H1 (cell line): Measurements from ENCODE around the gene TNPO2. TPM values are rescaled to one million over a fixed set of nuclear protein-coding genes. Genes with fewer than 3 reads are reported as not detected.

Experiments used
- CTCF ChIA-PET: fragments of 300-600 bp; sonication (Branson Sonifier 250); formaldehyde crosslinking; loops from one replicate; lab custom pipeline; 2021; ENCODE audit not compliant: partially characterized antibody; lab: Charles Lee
- POLR2A ChIA-PET: fragments of 300-600 bp; sonication (Branson Sonifier 250); formaldehyde crosslinking; loops from one replicate; lab custom pipeline; 2021; ENCODE audit warnings: inconsistent platforms; ENCODE audit not compliant: partially characterized antibody; lab: Charles Lee
- DNase-seq, 2 experiments: peaks; one replicate each; pipeline versions ENCODE4 v3.0.0 to v3.0.0-alpha.2; 2010 to 2022; ENCODE audit warnings: low spot score in 2 of 2, low read depth in 1 of 2, mixed read lengths in 1 of 2
- FAIRE-seq: peaks from 2 replicates; lab custom pipeline; 2011; peaks lifted over from hg19 to GRCh38; lab: Jason Lieb, UNC
- H2AFZ ChIP-seq: 2 replicates; pipeline ENCODE4 v1.8.1; 2012; ENCODE audit warnings: low read length, inconsistent platforms
- H2AK5ac ChIP-seq: 2 replicates; pipeline ENCODE4 v1.6.1; 2013; ENCODE audit warnings: low read depth, low read length
- H2BK120ac ChIP-seq: replicated peaks from 2 replicates; pipeline ENCODE3; 2013; ENCODE audit warnings: low read depth, low read length, inconsistent platforms
- H2BK12ac ChIP-seq: 2 replicates; pipeline ENCODE4 v1.6.1; 2013; ENCODE audit warnings: low read depth, low read length
- H2BK15ac ChIP-seq: 2 replicates; pipeline ENCODE4 v1.6.1; 2013; ENCODE audit warnings: low read length
- H2BK20ac ChIP-seq: 2 replicates; pipeline ENCODE4 v1.6.1; 2013; ENCODE audit warnings: low read length
- H2BK5ac ChIP-seq: 2 replicates; pipeline ENCODE4 v1.6.1; 2013; ENCODE audit warnings: low read depth, low read length
- H3K14ac ChIP-seq: 2 replicates; pipeline ENCODE4 v1.6.1; 2013; ENCODE audit warnings: inconsistent platforms; ENCODE audit not compliant: insufficient read length
- H3K18ac ChIP-seq: 2 replicates; pipeline ENCODE4 v1.6.1; 2013; ENCODE audit warnings: low read length; ENCODE audit errors: extremely low read depth
- H3K23ac ChIP-seq: 2 replicates; pipeline ENCODE4 v1.6.1; 2013; ENCODE audit warnings: inconsistent platforms; ENCODE audit not compliant: insufficient read length
- H3K23me2 ChIP-seq: 2 replicates; pipeline ENCODE4 v1.6.1; 2013; ENCODE audit warnings: low read depth, low read length
- H3K27ac ChIP-seq: 2 replicates; pipeline ENCODE4 v1.6.1; 2011; ENCODE audit warnings: low read depth, low read length, inconsistent platforms
- H3K27me3 ChIP-seq, 4 experiments: replicated peaks in 1 of 4; 1 replicate in 1 of 4; 2 replicates in 3 of 4; pipeline versions ENCODE4 v1.6.1 to v1.8.1; 2011 to 2013; ENCODE audit warnings: low read length in 3 of 4, mild to moderate bottlenecking in 3 of 4, inconsistent platforms in 2 of 4, mixed read lengths in 2 of 4, moderate library complexity in 1 of 4; ENCODE audit not compliant: control insufficient read depth in 3 of 4, insufficient read depth in 3 of 4; ENCODE audit errors: extremely low read depth in 1 of 4
- H3K36me3 ChIP-seq, 4 experiments: 2 replicates each; pipeline versions ENCODE4 v1.6.1 to v1.8.1; 2011 to 2013; ENCODE audit warnings: mild to moderate bottlenecking in 4 of 4, low read length in 3 of 4, moderate library complexity in 2 of 4, control low read depth in 1 of 4, inconsistent platforms in 1 of 4; ENCODE audit not compliant: insufficient read depth in 4 of 4, control insufficient read depth in 2 of 4
- H3K4ac ChIP-seq: replicated peaks from 2 replicates; pipeline ENCODE3; 2013; ENCODE audit warnings: low read length, low read depth, mixed read lengths, inconsistent platforms; ENCODE audit not compliant: insufficient read length
- H3K4me1 ChIP-seq, 4 experiments: replicated peaks in 1 of 4; 1 replicate in 1 of 4; 2 replicates in 3 of 4; pipeline versions ENCODE4 v1.6.1 to v1.8.1; 2011 to 2013; ENCODE audit warnings: low read length in 3 of 4, inconsistent platforms in 2 of 4, mixed read lengths in 1 of 4; ENCODE audit not compliant: insufficient read depth in 4 of 4, control insufficient read depth in 3 of 4
- H3K4me2 ChIP-seq, 2 experiments: 2 replicates each; pipeline versions ENCODE4 v1.6.1 to v1.8.1; 2011 to 2013; ENCODE audit warnings: low read depth in 2 of 2, low read length in 2 of 2, control low read depth in 1 of 2, inconsistent platforms in 1 of 2, mild to moderate bottlenecking in 1 of 2; ENCODE audit not compliant: insufficient read depth in 1 of 2
- H3K4me3 ChIP-seq, 4 experiments: fragments of 200-600, 300-600 bp in 1 of 4; sonication (generic), shearing (Covaris generic), sonication (Bioruptor Twin) in 1 of 4; 2 replicates each; pipeline versions ENCODE4 v1.5.1 to v1.8.1; 2011 to 2016; ENCODE audit warnings: low read length in 4 of 4, low read depth in 3 of 4, control low read depth in 2 of 4, inconsistent platforms in 2 of 4, mild to moderate bottlenecking in 2 of 4, mixed read lengths in 1 of 4, moderate library complexity in 1 of 4; ENCODE audit not compliant: insufficient read depth in 2 of 4; ENCODE audit errors: extremely low read depth in 1 of 4
- H3K56ac ChIP-seq: replicated peaks from 2 replicates; pipeline ENCODE3; 2013; ENCODE audit warnings: low read depth, mild to moderate bottlenecking, mixed read lengths, low read length, inconsistent platforms; ENCODE audit not compliant: insufficient read length
- H3K79me1 ChIP-seq: 2 replicates; pipeline ENCODE4 v1.6.1; 2013; ENCODE audit warnings: low read depth, low read length, control low read depth
- H3K79me2 ChIP-seq, 2 experiments: 2 replicates each; pipeline versions ENCODE4 v1.6.1 to v1.8.1; 2012 to 2013; ENCODE audit warnings: low read length in 2 of 2, mild to moderate bottlenecking in 2 of 2, inconsistent platforms in 1 of 2; ENCODE audit not compliant: insufficient read depth in 2 of 2, control insufficient read depth in 1 of 2
- H3K9ac ChIP-seq, 4 experiments: replicated peaks in 1 of 4; 1 replicate in 1 of 4; 2 replicates in 3 of 4; pipeline versions ENCODE4 v1.6.1 to v1.8.1; 2011 to 2013; ENCODE audit warnings: low read depth in 3 of 4, low read length in 3 of 4, control low read depth in 2 of 4, mild to moderate bottlenecking in 2 of 4, moderate library complexity in 2 of 4, inconsistent platforms in 1 of 4; ENCODE audit errors: extremely low read depth in 1 of 4
- H3K9me3 ChIP-seq, 2 experiments: 2 replicates each; pipeline versions ENCODE4 v1.6.1 to v1.8.1; 2012 to 2013; ENCODE audit warnings: mild to moderate bottlenecking in 2 of 2, moderate library complexity in 2 of 2, control low read depth in 1 of 2, inconsistent platforms in 1 of 2, low read depth in 1 of 2, low read length in 1 of 2, mixed read lengths in 1 of 2; ENCODE audit not compliant: insufficient read depth in 2 of 2
- H4K20me1 ChIP-seq, 2 experiments: replicated peaks in 1 of 2; 2 replicates each; pipeline versions ENCODE3 to v1.8.1; 2011 to 2013; ENCODE audit warnings: inconsistent platforms in 2 of 2, low read length in 2 of 2, mild to moderate bottlenecking in 1 of 2; ENCODE audit not compliant: insufficient read depth in 2 of 2, control insufficient read depth in 1 of 2
- H4K5ac ChIP-seq: 2 replicates; pipeline ENCODE4 v1.6.1; 2013; ENCODE audit warnings: low read length, low read depth, mixed read lengths, inconsistent platforms; ENCODE audit not compliant: insufficient read length
- H4K8ac ChIP-seq: 2 replicates; pipeline ENCODE4 v1.8.0; 2013; ENCODE audit warnings: mild to moderate bottlenecking, moderate library complexity, low read length, inconsistent platforms; ENCODE audit not compliant: insufficient read depth; ENCODE audit errors: extremely low read depth
- H4K91ac ChIP-seq: replicated peaks from 2 replicates; pipeline ENCODE3; 2013; ENCODE audit warnings: low read length, mixed read lengths, inconsistent platforms; ENCODE audit not compliant: insufficient read length
- HDAC6 ChIP-seq: IDR thresholded peaks from one replicate; pipeline ENCODE4 v1.7.1; 2012; ENCODE audit warnings: low read depth, mild to moderate bottlenecking, inconsistent platforms, low read length, moderate library complexity
- POLR2AphosphoS5 ChIP-seq: IDR thresholded peaks from 2 replicates; pipeline ENCODE4 v1.6.1; 2011; ENCODE audit warnings: low read depth, low read length
- RNF2 ChIP-seq: fragments of 200-900, 300-1000 bp; sonication (generic); IDR thresholded peaks from 2 replicates; pipeline ENCODE4 v1.7.1; 2016; ENCODE audit warnings: borderline replicate concordance, low read depth, mild to moderate bottlenecking, antibody characterized with exemption, low read length; ENCODE audit not compliant: poor library complexity, severe bottlenecking; ENCODE audit errors: missing control alignments
- SAP30 ChIP-seq: fragments of 300-600 bp; sonication (generic); IDR thresholded peaks from 2 replicates; pipeline ENCODE4 v1.7.1; 2012; ENCODE audit warnings: low read length, moderate library complexity, mild to moderate bottlenecking, inconsistent platforms; ENCODE audit not compliant: insufficient read depth, insufficient replicate concordance
- SIX5 ChIP-seq: IDR thresholded peaks from 2 replicates; pipeline ENCODE4 v1.6.1; 2011; ENCODE audit warnings: mild to moderate bottlenecking, low read depth, low read length
- SP4 ChIP-seq: IDR thresholded peaks from 2 replicates; pipeline ENCODE4 v1.6.1; 2012; ENCODE audit warnings: low read length, inconsistent platforms
- SUZ12 ChIP-seq: fragments of 200-600 bp; sonication (generic); IDR thresholded peaks from 2 replicates; pipeline ENCODE4 v1.6.1; 2012; ENCODE audit warnings: mild to moderate bottlenecking, inconsistent platforms, low read length, moderate library complexity, mixed read lengths
- YY1 ChIP-seq: IDR thresholded peaks from 2 replicates; pipeline ENCODE4 v1.6.1; 2011; ENCODE audit warnings: low read depth, mild to moderate bottlenecking, low read length
- WGBS, 2 experiments: shearing (Covaris generic) in 1 of 2; methylation state at CpG; one replicate each; pipeline versions ENCODE4 v1.1.6 to v1.1.7; 2013 to 2015; ENCODE audit warnings: low lambda C conversion rate in 2 of 2, mixed read lengths in 2 of 2, inconsistent platforms in 1 of 2, low coverage in 1 of 2, missing lambda C conversion rate in 1 of 2; ENCODE audit not compliant: insufficient replicate concordance in 2 of 2, insufficient coverage in 1 of 2, insufficient read length in 1 of 2; ENCODE audit errors: extremely low coverage in 1 of 2, missing lambda C conversion rate in 1 of 2; 5-methylcytosine and 5-hydroxymethylcytosine counted together
- polyA plus RNA-seq, 7 experiments: library from polyadenylated mRNA; depleted of rRNA in 3 of 7; stranded (reverse) in 5 of 7; unstranded in 2 of 7; fragments of >200 nt in 5 of 7; fragments of 200-250 nt in 2 of 7; gene quantifications; 1 replicate in 5 of 7; 2 replicates in 1 of 7; 4 replicates in 1 of 7; pipeline versions ENCODE4 v1.2.1 to v1.2.3, GENCODE V29; 2011 to 2013; ENCODE audit warnings: missing spikeins in 2 of 7, mixed read lengths in 2 of 7
- total RNA-seq: library from RNA; stranded (reverse); fragmentation: NEBNext Ultra II Directional; extraction: Animal tissue kit (Norgen Biotek cat#: 25700); gene quantifications from 2 replicates; pipeline ENCODE4 v1.2.1, GENCODE V29; 2021
- TF ChIP-seq, protein P1 (sequence below): IDR thresholded peaks from 2 replicates; pipeline ENCODE4 v1.6.1; 2012; ENCODE audit warnings: inconsistent platforms

The TNPO2 gene
- total and polyA plus RNA-seq, 2 of the 8 experiments (the other 6 are each of a cell fraction or from before 2014, with no cell fraction given): 112 to 121 TPM

DNA sequence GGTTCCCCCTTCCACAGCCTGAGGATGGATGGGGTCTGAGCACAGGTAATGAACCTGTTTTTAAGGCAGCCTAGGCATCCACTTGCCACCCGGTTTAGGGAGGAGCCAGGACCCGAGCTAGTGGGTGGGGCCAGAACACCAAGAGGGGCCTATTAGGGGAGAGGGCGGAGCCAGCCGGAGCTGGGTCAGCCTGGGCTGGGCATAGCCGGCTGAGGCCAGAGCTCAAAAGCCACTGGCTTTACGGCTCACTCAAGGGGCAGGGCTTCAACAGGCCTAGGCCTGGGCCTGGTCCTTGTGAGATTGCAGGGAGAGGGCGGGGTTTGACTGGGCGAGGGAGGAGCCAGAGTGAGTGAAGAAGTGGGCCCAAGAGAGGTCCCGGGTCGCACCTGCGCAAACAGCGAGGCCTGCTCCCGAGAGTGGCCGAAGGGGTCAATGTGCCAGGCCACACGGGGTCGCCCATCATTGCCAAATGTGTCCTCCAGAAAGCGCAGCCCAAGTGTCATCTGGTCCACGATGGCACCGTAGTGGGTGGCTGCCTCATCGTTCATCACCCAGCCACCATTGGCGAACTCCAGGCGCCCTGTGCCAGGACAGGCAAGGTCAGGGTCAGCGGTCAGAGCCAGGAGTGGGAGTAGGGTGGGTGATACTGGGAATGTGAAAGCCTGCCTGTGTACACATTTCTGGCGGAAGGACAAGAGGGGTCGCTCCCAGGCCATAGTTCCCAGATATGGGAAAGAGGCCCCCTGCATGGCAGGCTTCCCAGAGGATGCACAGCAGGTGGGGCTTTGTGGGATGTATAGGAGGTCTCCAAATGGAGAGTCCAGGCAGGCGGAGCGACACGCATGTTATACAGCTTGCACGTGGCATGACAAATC, 59.1 kb downstream of the TNPO2 start:
- DNase-seq: peak in 1 of 2 experiments; percentile 88
- peak; percentile 63 for FAIRE-seq
- no peak overlapping the region for H3K4ac ChIP-seq
- H3K23me2 ChIP-seq: peaks cover 17% of the 10 kb centered on the region
- no peaks in the 10 kb centered on the region; a peak in 1 of 7 replicates for H3K27me3 ChIP-seq
- H3K79me1 ChIP-seq: peaks cover 4% of the 10 kb centered on the region; the same call in 1 of the 2 replicates
- WGBS, 2 experiments: 84% methylated on average over 29 of the region's 29 CpGs; no CpG with 5 or more reads in 1 of the 2 experiments
- no peak overlapping the region for H2BK15ac ChIP-seq
- H3K18ac ChIP-seq: no peak overlapping the region
- ChIA-PET CTCF (interaction anchor here (0.6 to 1.3 kb wide), 7 partner anchors 9 to 929 kb away, joined by 3 to 8 read pairs (median 4); no protein-coding TSS in a partner anchor), POLR2A (interaction anchor here (0.6 to 2.6 kb wide), 8 partner anchors 8 to 41 kb away, joined by 3 to 31 read pairs (median 3); partner anchors contain the start of gene FBXW9)
- peaks cover 6 to 11% (median 8%) of the 10 kb centered on the region in 4 experiments; a peak in 5 of 8 replicates for H3K36me3 ChIP-seq
- H2BK120ac ChIP-seq: no peak overlapping the region
- peak overlapping the region; percentile 80; the same call in 1 of the 2 replicates for H2BK12ac ChIP-seq
- 0 out of 2 replicates have a peak overlapping the region, but pooled peaks have one; percentile 26 for H4K8ac ChIP-seq
- no peak overlapping the region for H4K5ac ChIP-seq
- no peak overlapping the region for H3K4me3 ChIP-seq
- no peak overlapping the region for H3K14ac ChIP-seq
- no peak overlapping the region for H4K91ac ChIP-seq
- 0 out of 2 replicates have a peak overlapping the region, but pooled peaks have one; percentile 76 for H2AK5ac ChIP-seq
- H2BK20ac ChIP-seq: no peak overlapping the region
- no peak overlapping the region; a peak in 2 of 4 replicates for H3K4me2 ChIP-seq
- no peak overlapping the region for H3K23ac ChIP-seq
- H3K9me3 ChIP-seq: no peaks in the 10 kb centered on the region
- H3K27ac ChIP-seq: 0 out of 2 replicates have a peak overlapping the region, but pooled peaks have one; percentile 36
- no peak overlapping the region for H3K56ac ChIP-seq
- H3K79me2 ChIP-seq: peaks cover 0 to 17% of the 10 kb centered on the region in 2 experiments; a peak in 1 of 4 replicates
- H3K4me1 ChIP-seq: peaks cover 3 to 22% (median 7%) of the 10 kb centered on the region in 4 experiments
- no peak overlapping the region for H3K9ac ChIP-seq
- H2AFZ ChIP-seq: no peak overlapping the region
- peaks cover 0 to 6% of the 10 kb centered on the region in 2 experiments for H4K20me1 ChIP-seq
- H2BK5ac ChIP-seq: no peak overlapping the region; the same call in 1 of the 2 replicates
- TF ChIP-seq SP4: 0 out of 2 replicates have a peak, but pooled peaks have one; percentile 82
- TF ChIP-seq HDAC6: no peak
- TF ChIP-seq SIX5: no peak
- no peak for TF ChIP-seq RNF2
- 0 out of 2 replicates have a peak, but pooled peaks have one; percentile 23 for TF ChIP-seq POLR2AphosphoS5
- TF ChIP-seq YY1: no peak
- TF ChIP-seq SUZ12: no peak
- TF ChIP-seq, protein P1, sequence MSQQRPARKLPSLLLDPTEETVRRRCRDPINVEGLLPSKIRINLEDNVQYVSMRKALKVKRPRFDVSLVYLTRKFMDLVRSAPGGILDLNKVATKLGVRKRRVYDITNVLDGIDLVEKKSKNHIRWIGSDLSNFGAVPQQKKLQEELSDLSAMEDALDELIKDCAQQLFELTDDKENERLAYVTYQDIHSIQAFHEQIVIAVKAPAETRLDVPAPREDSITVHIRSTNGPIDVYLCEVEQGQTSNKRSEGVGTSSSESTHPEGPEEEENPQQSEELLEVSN: no peak
- TF ChIP-seq SAP30: no peak
